Smooth muscle cell (in vitro differentiated cells): ENCODE measurements around the gene HIPK2. TPM values are rescaled to one million over a fixed set of nuclear protein-coding genes. Genes with fewer than 3 reads are reported as not detected.

Source experiments
- DNase-seq: peaks from one replicate; lab custom pipeline; 2025; ENCODE audit not compliant: unreplicated experiment; lab: John Stamatoyannopoulos, UW
- H2AFZ ChIP-seq: fragments of 200-600 bp; sonication (generic); 2 replicates; pipeline ENCODE4 v1.6.0; 2016; ENCODE audit warnings: antibody characterized with exemption, low read depth, mild to moderate bottlenecking
- H3F3A ChIP-seq: fragments of 200-600 bp; sonication (generic); 2 replicates; pipeline ENCODE4 v1.6.0; 2017; ENCODE audit warnings: antibody characterized with exemption, low read depth
- H3K27ac ChIP-seq: fragments of 200-600 bp; sonication (generic); 2 replicates; pipeline ENCODE4 v1.5.1; 2016; ENCODE audit warnings: low read depth, mild to moderate bottlenecking
- H3K27me3 ChIP-seq: fragments of 200-600 bp; sonication (generic); 2 replicates; pipeline ENCODE4 v1.6.1; 2016; ENCODE audit warnings: low read depth, mild to moderate bottlenecking
- H3K36me3 ChIP-seq: fragments of 200-600 bp; sonication (generic); 2 replicates; pipeline ENCODE4 v1.5.1; 2016; ENCODE audit warnings: low read depth
- H3K4me1 ChIP-seq: fragments of 200-600 bp; sonication (generic); 2 replicates; pipeline ENCODE4 v1.5.1; 2016; ENCODE audit warnings: low read depth
- H3K4me2 ChIP-seq: fragments of 200-600 bp; sonication (generic); 2 replicates; pipeline ENCODE4 v1.6.0; 2016; ENCODE audit warnings: mild to moderate bottlenecking
- H3K4me3 ChIP-seq: fragments of 200-600 bp; sonication (generic); 2 replicates; pipeline ENCODE4 v1.5.1; 2016; ENCODE audit warnings: mild to moderate bottlenecking
- H3K79me2 ChIP-seq: fragments of 200-600 bp; sonication (generic); 2 replicates; pipeline ENCODE4 v1.6.0; 2016; ENCODE audit warnings: low read depth, mild to moderate bottlenecking
- H3K9ac ChIP-seq: fragments of 200-600 bp; sonication (generic); 2 replicates; pipeline ENCODE4 v1.6.0; 2016; ENCODE audit warnings: low read depth
- H3K9me3 ChIP-seq: fragments of 200-600 bp; sonication (generic); replicated peaks from 2 replicates; pipeline ENCODE4 v1.5.1; 2016; ENCODE audit warnings: low read depth
- H4K20me1 ChIP-seq: fragments of 200-600 bp; sonication (generic); 2 replicates; pipeline ENCODE4 v1.6.0; 2016; ENCODE audit warnings: low read depth
- CTCF ChIP-seq: fragments of 200-600 bp; sonication (generic); IDR thresholded peaks from 2 replicates; pipeline ENCODE4 v1.5.1; 2017; ENCODE audit warnings: borderline replicate concordance, mild to moderate bottlenecking, antibody characterized with exemption; ENCODE audit not compliant: insufficient read depth, poor library complexity, severe bottlenecking
- WGBS: methylation state at CpG from one replicate; pipeline ENCODE4 v1.1.7; 2016; ENCODE audit warnings: low lambda C conversion rate; 5-methylcytosine and 5-hydroxymethylcytosine counted together
- polyA plus RNA-seq: library from polyadenylated mRNA; unstranded; fragments of >200 nt; fragmentation: Nextera tagmentation; extraction: Ambion mirVana; gene quantifications from 2 replicates; pipeline ENCODE4 v1.2.1, GENCODE V29; 2016
- total RNA-seq: library from RNA; depleted of rRNA; stranded (reverse); fragments of >200 nt; gene quantifications from 2 replicates; pipeline ENCODE4 v1.2.3, GENCODE V29; 2014

HIPK2 gene
- total and polyA plus RNA-seq, 2 experiments from 2014 or later, result 3.0 to 11.2 TPM

GRCh38 chr7:139635526-139636302, 142.1 kb downstream of the HIPK2 start:
- 93% methylated on average over 27 of the region's 27 CpGs for WGBS
- no peaks in the 10 kb centered on the region for H3K79me2 ChIP-seq
- H3K36me3 ChIP-seq, result no peaks in the 10 kb centered on the region
- DNase-seq, result no peak
- H3K4me2 ChIP-seq, result no peak overlapping the region
- H3K9me3 ChIP-seq, result no peaks in the 10 kb centered on the region
- H2AFZ ChIP-seq, result no peak overlapping the region
- H3K9ac ChIP-seq, result no peak overlapping the region
- TF ChIP-seq CTCF, result no peak
- H4K20me1 ChIP-seq, result peaks cover 31% of the 10 kb centered on the region
- no peaks in the 10 kb centered on the region for H3F3A ChIP-seq
- no peak overlapping the region for H3K4me3 ChIP-seq
- H3K4me1 ChIP-seq, result no peaks in the 10 kb centered on the region
- no peak overlapping the region for H3K27ac ChIP-seq
- no peaks in the 10 kb centered on the region for H3K27me3 ChIP-seq

- Histone ChIP-seq H3K27me3 (no peaks in the 10 kb centered on the region), H2AFZ (no peak overlapping the region), H4K20me1 (peaks cover 16% of the 10 kb centered on the region), H3F3A (no peaks in the 10 kb centered on the region), H3K27ac (no peak overlapping the region), H3K79me2 (no peaks in the 10 kb centered on the region), H3K4me3 (no peak overlapping the region), H3K4me2 (no peak overlapping the region), H3K9ac (no peak overlapping the region), H3K9me3 (no peaks in the 10 kb centered on the region), H3K4me1 (no peaks in the 10 kb centered on the region), H3K36me3 (no peaks in the 10 kb centered on the region)
- DNase-seq, result no peak
- no peak for TF ChIP-seq CTCF
- WGBS, result 97% methylated on average over 7 of the region's 7 CpGs
Observed at GRCh38 chr7:139634087-139634486, 143.7 kb downstream of the HIPK2 start.

- no peak for DNase-seq
- WGBS, result 98% methylated on average over 5 of the region's 5 CpGs
- Histone ChIP-seq H3F3A (no peaks in the 10 kb centered on the region), H3K36me3 (no peaks in the 10 kb centered on the region), H3K9me3 (no peaks in the 10 kb centered on the region), H3K4me1 (no peaks in the 10 kb centered on the region), H3K4me2 (no peak overlapping the region), H2AFZ (no peak overlapping the region), H3K4me3 (no peak overlapping the region), H3K27ac (no peak overlapping the region), H4K20me1 (peaks cover 4% of the 10 kb centered on the region), H3K9ac (no peak overlapping the region), H3K27me3 (no peaks in the 10 kb centered on the region), H3K79me2 (no peaks in the 10 kb centered on the region)
- TF ChIP-seq CTCF, result no peak
Observed at GRCh38 chr7:139631520-139632031, 146.2 kb downstream of the HIPK2 start.
